CD4-positive, alpha-beta T cell treated with Interleukin-12 subunit alpha and Interleukin-12 subunit beta, for 1 hour (primary cell): ENCODE measurements around the gene BRI3BP.
"Not testable (repeated sequence)": the region's sequence is repeated elsewhere in the genome, so short reads cannot be mapped to it uniquely, and the experiment has no call there.

ENCODE experiments used
- DNase-seq: peaks from one replicate; pipeline ENCODE4 v3.0.0-alpha.2; 2020

The BRI3BP gene

GRCh38 chr12:125070112-125070511 is 76.7 kb downstream of the BRI3BP start:
- no peak for DNase-seq

GRCh38 chr12:125070661-125071390 is 77.4 kb downstream of the BRI3BP start:
- no peak for DNase-seq

- no peak for DNase-seq
These were observed 78.0 kb downstream of the BRI3BP start for GRCh38 chr12:125071456-125071855.

GRCh38 chr12:125072496-125072895 is 79.1 kb downstream of the BRI3BP start:
- no peak for DNase-seq

GRCh38 chr12:125074294-125074693 is 80.8 kb downstream of the BRI3BP start:
- DNase-seq: not testable (repeated sequence)

- DNase-seq: no peak
These were observed 82.7 kb downstream of the BRI3BP start for GRCh38 chr12:125076103-125076502.

GRCh38 chr12:125079084-125079483 is 85.6 kb downstream of the BRI3BP start:
- no peak for DNase-seq

GRCh38 chr12:125079648-125080645 is 86.5 kb downstream of the BRI3BP start:
- no peak for DNase-seq
